IPS-20b (cell line): ENCODE data around the gene PPT1.

Source experiments
- H3K27ac ChIP-seq: one replicate; pipeline ENCODE4 v1.5.1; 2013; ENCODE audit warnings: low read length
- H3K27me3 ChIP-seq: 2 replicates; pipeline ENCODE4 v1.6.1; 2013; ENCODE audit warnings: mild to moderate bottlenecking, low read length, inconsistent platforms; ENCODE audit not compliant: insufficient read depth
- H3K36me3 ChIP-seq: 2 replicates; pipeline ENCODE4 v1.6.1; 2013; ENCODE audit warnings: low read depth, mild to moderate bottlenecking, inconsistent platforms, low read length, moderate library complexity; ENCODE audit not compliant: insufficient read depth
- H3K4me1 ChIP-seq: 2 replicates; pipeline ENCODE4 v1.6.1; 2013; ENCODE audit warnings: mild to moderate bottlenecking, control low read depth, inconsistent platforms, low read length, moderate library complexity; ENCODE audit not compliant: insufficient read depth
- H3K4me3 ChIP-seq: 2 replicates; pipeline ENCODE4 v1.5.1; 2013; ENCODE audit warnings: mild to moderate bottlenecking, low read length, inconsistent platforms
- H3K9ac ChIP-seq: 2 replicates; pipeline ENCODE4 v1.6.1; 2013; ENCODE audit warnings: low read depth, mild to moderate bottlenecking, inconsistent platforms, low read length, moderate library complexity
- H3K9me3 ChIP-seq: 2 replicates; pipeline ENCODE4 v1.6.1; 2013; ENCODE audit warnings: mild to moderate bottlenecking, low read depth, low read length, inconsistent platforms; ENCODE audit not compliant: insufficient read depth

Gene PPT1

GRCh38 chr1:40064797-40065499 is 32.1 kb downstream of the PPT1 start:
- Histone ChIP-seq H3K9ac (no peak overlapping the region), H3K27ac (no peak overlapping the region), H3K4me1 (peaks cover 4% of the 10 kb centered on the region; the same call in 1 of the 2 replicates), H3K27me3 (no peaks in the 10 kb centered on the region), H3K9me3 (no peaks in the 10 kb centered on the region), H3K4me3 (no peak overlapping the region), H3K36me3 (peaks cover 97% of the 10 kb centered on the region)

GRCh38 chr1:40059960-40060750 is 36.9 kb downstream of the PPT1 start:
- H3K4me3 ChIP-seq, result no peak overlapping the region
- H3K27me3 ChIP-seq, result no peaks in the 10 kb centered on the region
- 0 out of 2 replicates have a peak overlapping the region, but pooled peaks have one; percentile 20 for H3K9ac ChIP-seq
- H3K36me3 ChIP-seq, result peaks cover 67% of the 10 kb centered on the region
- no peak overlapping the region for H3K27ac ChIP-seq
- peaks cover 18% of the 10 kb centered on the region for H3K4me1 ChIP-seq
- no peaks in the 10 kb centered on the region for H3K9me3 ChIP-seq

GRCh38 chr1:40059338-40059959 is 37.6 kb downstream of the PPT1 start:
- peak overlapping the region; percentile 27 for H3K27ac ChIP-seq
- no peaks in the 10 kb centered on the region for H3K27me3 ChIP-seq
- peak overlapping the region; percentile 49; the same call in 1 of the 2 replicates for H3K9ac ChIP-seq
- no peaks in the 10 kb centered on the region for H3K9me3 ChIP-seq
- H3K36me3 ChIP-seq, result peaks cover 60% of the 10 kb centered on the region
- H3K4me3 ChIP-seq, result peak overlapping the region; percentile 45
- peaks cover 18% of the 10 kb centered on the region for H3K4me1 ChIP-seq

GRCh38 chr1:40058453-40059337 is 38.4 kb downstream of the PPT1 start:
- Histone ChIP-seq H3K27me3 (no peaks in the 10 kb centered on the region), H3K27ac (peak overlapping the region; percentile 51), H3K4me3 (peak overlapping the region; percentile 45), H3K9me3 (no peaks in the 10 kb centered on the region), H3K9ac (peak overlapping the region; percentile 39; the same call in 1 of the 2 replicates), H3K4me1 (peaks cover 18% of the 10 kb centered on the region), H3K36me3 (peaks cover 53% of the 10 kb centered on the region)

- Histone ChIP-seq H3K4me1 (peaks cover 18% of the 10 kb centered on the region), H3K36me3 (peaks cover 48% of the 10 kb centered on the region), H3K9ac (no peak overlapping the region)
Observed at GRCh38 chr1:40058097-40058452, 39.0 kb downstream of the PPT1 start.

GRCh38 chr1:40057310-40058030 is 39.6 kb downstream of the PPT1 start:
- no peak overlapping the region for H3K27ac ChIP-seq
- H3K9ac ChIP-seq, result no peak overlapping the region
- no peaks in the 10 kb centered on the region for H3K9me3 ChIP-seq
- H3K27me3 ChIP-seq, result no peaks in the 10 kb centered on the region
- peaks cover 42% of the 10 kb centered on the region for H3K36me3 ChIP-seq
- no peak overlapping the region for H3K4me3 ChIP-seq
- H3K4me1 ChIP-seq, result peaks cover 18% of the 10 kb centered on the region

More at GRCh38 chr1:40058097-40058452, 39.0 kb downstream of the PPT1 start:
- H3K27ac ChIP-seq, result no peak overlapping the region
- no peak overlapping the region for H3K4me3 ChIP-seq
- no peaks in the 10 kb centered on the region for H3K27me3 ChIP-seq
- H3K9me3 ChIP-seq, result no peaks in the 10 kb centered on the region

GRCh38 chr1:40056519-40057309 is 40.3 kb downstream of the PPT1 start:
- H3K9me3 ChIP-seq, result no peaks in the 10 kb centered on the region
- no peak overlapping the region for H3K4me3 ChIP-seq
- H3K4me1 ChIP-seq, result peaks cover 18% of the 10 kb centered on the region
- H3K27me3 ChIP-seq, result no peaks in the 10 kb centered on the region
- H3K9ac ChIP-seq, result no peak overlapping the region
- H3K36me3 ChIP-seq, result peaks cover 34% of the 10 kb centered on the region
- no peak overlapping the region for H3K27ac ChIP-seq

- Histone ChIP-seq H3K4me3 (no peak overlapping the region), H3K9me3 (no peaks in the 10 kb centered on the region), H3K4me1 (no peaks in the 10 kb centered on the region), H3K27ac (no peak overlapping the region), H3K27me3 (no peaks in the 10 kb centered on the region), H3K36me3 (peaks cover 33% of the 10 kb centered on the region), H3K9ac (no peak overlapping the region)
Observed at GRCh38 chr1:40053138-40053887, 43.7 kb downstream of the PPT1 start.

- no peaks in the 10 kb centered on the region for H3K27me3 ChIP-seq
- no peak overlapping the region for H3K9ac ChIP-seq
- H3K36me3 ChIP-seq, result peaks cover 35% of the 10 kb centered on the region
- no peak overlapping the region for H3K27ac ChIP-seq
- H3K9me3 ChIP-seq, result no peaks in the 10 kb centered on the region
- no peaks in the 10 kb centered on the region for H3K4me1 ChIP-seq
- no peak overlapping the region for H3K4me3 ChIP-seq
Observed at GRCh38 chr1:40050863-40051262, 46.2 kb downstream of the PPT1 start.

GRCh38 chr1:40049725-40050124 is 47.3 kb downstream of the PPT1 start:
- no peaks in the 10 kb centered on the region for H3K27me3 ChIP-seq
- peaks cover 32% of the 10 kb centered on the region for H3K36me3 ChIP-seq

More at GRCh38 chr1:40049725-40050124, 47.3 kb downstream of the PPT1 start:
- Histone ChIP-seq H3K27ac (no peak overlapping the region), H3K9me3 (no peaks in the 10 kb centered on the region), H3K9ac (no peak overlapping the region), H3K4me3 (no peak overlapping the region), H3K4me1 (no peaks in the 10 kb centered on the region)
